ENCODE data around the gene IGLL1. TPM values are rescaled to one million over a fixed set of nuclear protein-coding genes. Genes with fewer than 3 reads are reported as not detected.

The IGLL1 gene
- total and polyA plus RNA-seq, 2 experiments from 2014 or later = not detected

DNA sequence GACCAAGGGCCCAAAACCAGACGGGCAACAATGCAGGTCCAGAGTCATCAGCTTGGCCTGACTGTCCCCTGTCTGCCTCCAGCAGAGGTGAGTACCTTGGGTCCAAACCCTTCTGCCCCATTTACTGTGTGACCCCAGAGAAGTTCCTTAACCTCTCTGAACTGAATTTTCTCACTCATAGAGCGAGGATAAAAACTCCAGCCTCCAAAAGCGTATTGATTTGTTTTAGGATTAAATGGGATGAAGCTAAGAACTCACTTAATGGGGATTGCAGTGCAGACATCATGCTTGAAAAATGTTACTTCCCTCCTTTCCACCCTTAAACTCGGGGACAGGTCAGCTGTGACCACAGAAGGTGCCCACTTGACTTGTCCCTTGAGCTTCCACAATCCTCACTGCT lies 22.6 kb downstream of the IGLL1 start:
- no peaks in the 10 kb centered on the region for H4K20me1 ChIP-seq (ENCODE audit: insufficient read depth, poor library complexity, severe bottlenecking)
- no peak overlapping the region for H3K27ac ChIP-seq
- H3K79me2 ChIP-seq = no peaks in the 10 kb centered on the region
- no peaks in the 10 kb centered on the region for H3K9me2 ChIP-seq (replicated peaks; ENCODE audit: insufficient read depth)
- TF ChIP-seq EZH2phosphoT487 (IDR thresholded peaks at IDR 0.05; ENCODE audit: low read depth, severe bottlenecking, unreplicated experiment) = no peak
- TF ChIP-seq, protein P1, sequence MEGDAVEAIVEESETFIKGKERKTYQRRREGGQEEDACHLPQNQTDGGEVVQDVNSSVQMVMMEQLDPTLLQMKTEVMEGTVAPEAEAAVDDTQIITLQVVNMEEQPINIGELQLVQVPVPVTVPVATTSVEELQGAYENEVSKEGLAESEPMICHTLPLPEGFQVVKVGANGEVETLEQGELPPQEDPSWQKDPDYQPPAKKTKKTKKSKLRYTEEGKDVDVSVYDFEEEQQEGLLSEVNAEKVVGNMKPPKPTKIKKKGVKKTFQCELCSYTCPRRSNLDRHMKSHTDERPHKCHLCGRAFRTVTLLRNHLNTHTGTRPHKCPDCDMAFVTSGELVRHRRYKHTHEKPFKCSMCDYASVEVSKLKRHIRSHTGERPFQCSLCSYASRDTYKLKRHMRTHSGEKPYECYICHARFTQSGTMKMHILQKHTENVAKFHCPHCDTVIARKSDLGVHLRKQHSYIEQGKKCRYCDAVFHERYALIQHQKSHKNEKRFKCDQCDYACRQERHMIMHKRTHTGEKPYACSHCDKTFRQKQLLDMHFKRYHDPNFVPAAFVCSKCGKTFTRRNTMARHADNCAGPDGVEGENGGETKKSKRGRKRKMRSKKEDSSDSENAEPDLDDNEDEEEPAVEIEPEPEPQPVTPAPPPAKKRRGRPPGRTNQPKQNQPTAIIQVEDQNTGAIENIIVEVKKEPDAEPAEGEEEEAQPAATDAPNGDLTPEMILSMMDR (IDR thresholded peaks at IDR 0.05; ENCODE audit: poor library complexity) = no peak
- no peak for TF ChIP-seq EZH2 (IDR thresholded peaks at IDR 0.05; ENCODE audit: borderline replicate concordance)
- no peaks in the 10 kb centered on the region for H3K4me1 ChIP-seq (ENCODE audit: insufficient read depth)
- no peak overlapping the region for H3K4me2 ChIP-seq
- no peaks in the 10 kb centered on the region for H3K27me3 ChIP-seq
- H2AFZ ChIP-seq = no peak overlapping the region
- H3K4me3 ChIP-seq = no peak overlapping the region
- no peaks in the 10 kb centered on the region for H3K36me3 ChIP-seq (replicated peaks; ENCODE audit: insufficient read depth, low read depth)
- no peak for DNase-seq (ENCODE audit: low spot score)
- no peaks in the 10 kb centered on the region for H3K9me3 ChIP-seq (ENCODE audit: low read depth)
- 77% methylated on average over 4 of the region's 4 CpGs for WGBS (ENCODE audit: low lambda C conversion rate, missing lambda C conversion rate)

DNA sequence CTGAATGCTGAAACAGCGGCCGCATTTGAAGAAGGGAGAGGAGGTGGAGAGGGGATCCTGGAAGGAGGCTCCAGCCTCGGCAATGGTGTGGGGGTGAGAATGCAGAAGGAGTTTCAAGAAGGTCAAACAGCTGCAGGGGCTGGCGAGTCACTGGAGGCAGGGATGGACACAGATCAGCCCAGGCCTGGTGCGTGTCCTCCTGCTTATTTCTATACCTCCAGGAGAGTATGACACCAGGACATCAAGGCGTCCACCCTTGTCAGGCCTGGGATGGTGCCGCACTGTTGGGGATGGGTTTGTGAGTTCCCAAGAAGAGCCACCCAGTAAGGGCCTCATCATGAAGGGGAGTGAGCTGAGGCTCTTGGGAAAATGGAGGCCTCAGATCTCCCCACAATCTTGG lies 23.1 kb downstream of the IGLL1 start:
- Histone ChIP-seq H3K79me2 (no peaks in the 10 kb centered on the region), H4K20me1 (ENCODE audit: insufficient read depth, poor library complexity, severe bottlenecking) (no peaks in the 10 kb centered on the region), H3K9me3 (ENCODE audit: low read depth) (no peaks in the 10 kb centered on the region), H3K27ac (no peak overlapping the region), H3K9me2 (replicated peaks; ENCODE audit: insufficient read depth) (no peaks in the 10 kb centered on the region), H3K4me1 (ENCODE audit: insufficient read depth) (no peaks in the 10 kb centered on the region), H2AFZ (no peak overlapping the region), H3K27me3 (no peaks in the 10 kb centered on the region), H3K36me3 (replicated peaks; ENCODE audit: insufficient read depth, low read depth) (no peaks in the 10 kb centered on the region), H3K4me2 (no peak overlapping the region), H3K4me3 (no peak overlapping the region)
- WGBS (ENCODE audit: low lambda C conversion rate, missing lambda C conversion rate) = 87% methylated on average over 7 of the region's 7 CpGs
- DNase-seq (ENCODE audit: low spot score) = no peak
- TF ChIP-seq, protein P1 (IDR thresholded peaks at IDR 0.05; ENCODE audit: poor library complexity) = no peak
- no peak for TF ChIP-seq EZH2phosphoT487 (IDR thresholded peaks at IDR 0.05; ENCODE audit: low read depth, severe bottlenecking, unreplicated experiment)
- TF ChIP-seq EZH2 (IDR thresholded peaks at IDR 0.05; ENCODE audit: borderline replicate concordance) = no peak

DNA sequence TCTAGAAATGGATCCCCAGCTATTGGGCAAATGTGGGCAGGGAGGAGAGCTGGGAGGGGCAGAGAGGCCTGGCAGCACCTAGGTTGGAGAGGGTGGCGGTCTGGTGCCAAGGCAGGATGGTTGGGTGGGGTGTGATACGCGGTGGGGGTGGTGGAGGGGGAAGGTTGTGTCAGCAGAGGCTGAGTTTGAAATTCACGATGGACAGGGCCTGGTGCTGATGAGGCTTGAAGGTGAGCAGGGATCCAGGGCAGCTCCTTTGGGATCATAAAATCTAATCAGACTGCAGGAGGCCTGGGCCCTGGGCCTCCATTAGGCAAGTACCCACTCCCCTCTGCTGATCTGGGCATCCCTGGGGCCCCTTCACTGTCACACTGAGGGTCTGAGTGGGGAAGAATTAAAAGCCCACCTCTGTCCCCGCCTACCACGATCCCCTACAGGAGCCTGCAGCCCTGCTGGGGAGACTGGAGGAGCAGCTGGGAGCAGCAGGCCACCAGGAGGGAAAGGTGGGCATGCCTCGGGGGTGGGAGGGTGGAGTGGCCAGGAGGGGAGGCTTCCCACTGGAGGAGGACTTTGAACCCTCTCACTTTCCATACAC lies 24.0 kb downstream of the IGLL1 start:
- Histone ChIP-seq H3K4me2 (no peak overlapping the region), H3K9me2 (replicated peaks; ENCODE audit: insufficient read depth) (no peaks in the 10 kb centered on the region), H3K79me2 (no peaks in the 10 kb centered on the region), H4K20me1 (ENCODE audit: insufficient read depth, poor library complexity, severe bottlenecking) (no peaks in the 10 kb centered on the region), H3K36me3 (replicated peaks; ENCODE audit: insufficient read depth, low read depth) (no peaks in the 10 kb centered on the region), H3K27ac (no peak overlapping the region), H3K9me3 (ENCODE audit: low read depth) (no peaks in the 10 kb centered on the region), H3K4me3 (no peak overlapping the region), H3K27me3 (no peaks in the 10 kb centered on the region), H2AFZ (no peak overlapping the region), H3K4me1 (ENCODE audit: insufficient read depth) (no peaks in the 10 kb centered on the region)
- no peak for DNase-seq (ENCODE audit: low spot score)
- whole genome bisulfite sequencing (ENCODE audit: low lambda C conversion rate, missing lambda C conversion rate) = 74% methylated on average over 3 of the region's 7 CpGs
- no peak for TF ChIP-seq EZH2 (IDR thresholded peaks at IDR 0.05; ENCODE audit: borderline replicate concordance)
- TF ChIP-seq, protein P1 (IDR thresholded peaks at IDR 0.05; ENCODE audit: poor library complexity) = no peak
- no peak for TF ChIP-seq EZH2phosphoT487 (IDR thresholded peaks at IDR 0.05; ENCODE audit: low read depth, severe bottlenecking, unreplicated experiment)
